Activated naive CD8-positive, alpha-beta T cell treated with anti-CD3 and anti-CD28 coated beads, Interleukin-2, amount 10 ng/mL, durations not matched to agents 7 days and 5 days (primary cell): ENCODE measurements around the gene EFCAB6. TPM values are rescaled to one million over a fixed set of nuclear protein-coding genes. Genes with fewer than 3 reads are reported as not detected.

Experiments used
- ATAC-seq: fragments of 150-1000 bp; cut with Tn5 transposase; one replicate; pipeline ENCODE4 v1.10.0; 2021; ENCODE audit warnings: low read depth, moderate library complexity
- POLR2A ChIA-PET: fragments of 350-600 bp; sonication (Branson Sonifier 250); formaldehyde crosslinking; loops from one replicate; lab custom pipeline; 2021; ENCODE audit warnings: antibody characterized with exemption; lab: Charles Lee
- DNase-seq: peaks from one replicate; pipeline ENCODE4 v3.0.0; 2021
- H3K27ac Mint-ChIP-seq: one replicate; pipeline ENCODE4 v1.8.0; 2022; ENCODE audit warnings: mild to moderate bottlenecking, mixed read lengths
- H3K27me3 Mint-ChIP-seq: one replicate; pipeline ENCODE4 v1.8.0; 2022; ENCODE audit warnings: mild to moderate bottlenecking, moderate library complexity, mixed read lengths
- H3K36me3 Mint-ChIP-seq: one replicate; pipeline ENCODE4 v1.8.0; 2021; ENCODE audit warnings: mild to moderate bottlenecking, mixed read lengths
- H3K4me1 Mint-ChIP-seq: one replicate; pipeline ENCODE4 v1.8.0; 2021; ENCODE audit warnings: mixed read lengths
- H3K4me3 Mint-ChIP-seq: one replicate; pipeline ENCODE4 v1.8.0; 2022; ENCODE audit warnings: mild to moderate bottlenecking, moderate library complexity, mixed read lengths
- H3K9me3 Mint-ChIP-seq: one replicate; pipeline ENCODE4 v1.8.0; 2021; ENCODE audit warnings: mixed read lengths
- total RNA-seq, 2 experiments: library from RNA; stranded (reverse); gene quantifications; one replicate each; pipeline ENCODE4 v1.2.3, GENCODE V29; 2021

Gene EFCAB6
- total RNA-seq, 2 experiments from 2014 or later = 0.19 to 0.37 TPM

GRCh38 chr22:43754176-43754575 lies 57.9 kb downstream of the EFCAB6 start:
- H3K4me3 Mint-ChIP-seq = no peak overlapping the region
- H3K36me3 Mint-ChIP-seq = no peaks in the 10 kb centered on the region
- DNase-seq (no peak), ATAC-seq (no peak)
- H3K27me3 Mint-ChIP-seq = peaks cover 16% of the 10 kb centered on the region
- H3K4me1 Mint-ChIP-seq = no peaks in the 10 kb centered on the region
- POLR2A ChIA-PET = no interaction called here
- no peak overlapping the region for H3K27ac Mint-ChIP-seq
- H3K9me3 Mint-ChIP-seq = no peaks in the 10 kb centered on the region

GRCh38 chr22:43753688-43754087 lies 58.4 kb downstream of the EFCAB6 start:
- ATAC-seq (no peak), DNase-seq (no peak)
- no peak overlapping the region for H3K4me3 Mint-ChIP-seq
- H3K9me3 Mint-ChIP-seq = no peaks in the 10 kb centered on the region
- H3K36me3 Mint-ChIP-seq = no peaks in the 10 kb centered on the region
- H3K27ac Mint-ChIP-seq = no peak overlapping the region
- peaks cover 16% of the 10 kb centered on the region for H3K27me3 Mint-ChIP-seq
- no peaks in the 10 kb centered on the region for H3K4me1 Mint-ChIP-seq
- POLR2A ChIA-PET = no interaction called here

GRCh38 chr22:43750751-43751150 lies 61.4 kb downstream of the EFCAB6 start:
- H3K36me3 Mint-ChIP-seq = no peaks in the 10 kb centered on the region
- no peak overlapping the region for H3K27ac Mint-ChIP-seq
- ATAC-seq (no peak), DNase-seq (no peak)
- no peaks in the 10 kb centered on the region for H3K9me3 Mint-ChIP-seq
- POLR2A ChIA-PET = no interaction called here
- H3K27me3 Mint-ChIP-seq = peaks cover 13% of the 10 kb centered on the region
- no peaks in the 10 kb centered on the region for H3K4me1 Mint-ChIP-seq
- H3K4me3 Mint-ChIP-seq = no peak overlapping the region

GRCh38 chr22:43749473-43749872 lies 62.6 kb downstream of the EFCAB6 start:
- POLR2A ChIA-PET = no interaction called here
- Mint-ChIP-seq H3K27ac (no peak overlapping the region), H3K4me3 (no peak overlapping the region), H3K36me3 (no peaks in the 10 kb centered on the region), H3K27me3 (peaks cover 13% of the 10 kb centered on the region), H3K4me1 (no peaks in the 10 kb centered on the region), H3K9me3 (no peaks in the 10 kb centered on the region)
- ATAC-seq (no peak), DNase-seq (no peak)

- no peak overlapping the region for H3K4me3 Mint-ChIP-seq
- no peak overlapping the region for H3K27ac Mint-ChIP-seq
- no peaks in the 10 kb centered on the region for H3K36me3 Mint-ChIP-seq
- POLR2A ChIA-PET = no interaction called here
- no peaks in the 10 kb centered on the region for H3K9me3 Mint-ChIP-seq
- no peak for ATAC-seq
- peaks cover 13% of the 10 kb centered on the region for H3K27me3 Mint-ChIP-seq
- no peak for DNase-seq
- H3K4me1 Mint-ChIP-seq = no peaks in the 10 kb centered on the region
Measured at GRCh38 chr22:43747877-43748276, 64.2 kb downstream of the EFCAB6 start.

- Mint-ChIP-seq H3K9me3 (no peaks in the 10 kb centered on the region), H3K4me1 (no peaks in the 10 kb centered on the region), H3K27me3 (peaks cover 11% of the 10 kb centered on the region), H3K36me3 (no peaks in the 10 kb centered on the region), H3K27ac (no peak overlapping the region), H3K4me3 (no peak overlapping the region)
- DNase-seq (no peak), ATAC-seq (no peak)
- POLR2A ChIA-PET = no interaction called here
Measured at GRCh38 chr22:43747058-43747457, 65.0 kb downstream of the EFCAB6 start.

- POLR2A ChIA-PET = no interaction called here
- no peak overlapping the region for H3K27ac Mint-ChIP-seq
- ATAC-seq = no peak
- no peaks in the 10 kb centered on the region for H3K9me3 Mint-ChIP-seq
- no peaks in the 10 kb centered on the region for H3K4me1 Mint-ChIP-seq
- DNase-seq = no peak
- no peak overlapping the region for H3K4me3 Mint-ChIP-seq
- H3K36me3 Mint-ChIP-seq = no peaks in the 10 kb centered on the region
- peaks cover 4% of the 10 kb centered on the region for H3K27me3 Mint-ChIP-seq
Measured at GRCh38 chr22:43745783-43746356, 66.2 kb downstream of the EFCAB6 start.

GRCh38 chr22:43745411-43745770 lies 66.7 kb downstream of the EFCAB6 start:
- POLR2A ChIA-PET = no interaction called here
- DNase-seq (no peak), ATAC-seq (no peak)
- H3K27me3 Mint-ChIP-seq = peaks cover 3% of the 10 kb centered on the region
- H3K4me3 Mint-ChIP-seq = no peak overlapping the region
- no peak overlapping the region for H3K27ac Mint-ChIP-seq
- H3K9me3 Mint-ChIP-seq = no peaks in the 10 kb centered on the region
- no peaks in the 10 kb centered on the region for H3K4me1 Mint-ChIP-seq
- no peaks in the 10 kb centered on the region for H3K36me3 Mint-ChIP-seq

GRCh38 chr22:43744700-43745410 lies 67.2 kb downstream of the EFCAB6 start:
- POLR2A ChIA-PET = no interaction called here
- no peak for ATAC-seq

GRCh38 chr22:43743929-43744643 lies 68.0 kb downstream of the EFCAB6 start:
- H3K36me3 Mint-ChIP-seq = no peaks in the 10 kb centered on the region
- no peaks in the 10 kb centered on the region for H3K4me1 Mint-ChIP-seq
- H3K9me3 Mint-ChIP-seq = no peaks in the 10 kb centered on the region
- H3K4me3 Mint-ChIP-seq = no peak overlapping the region
- ATAC-seq (no peak), DNase-seq (no peak)
- peaks cover 3% of the 10 kb centered on the region for H3K27me3 Mint-ChIP-seq
- H3K27ac Mint-ChIP-seq = no peak overlapping the region
- POLR2A ChIA-PET = no interaction called here

More at GRCh38 chr22:43744700-43745410, 67.2 kb downstream of the EFCAB6 start:
- Mint-ChIP-seq H3K4me3 (no peak overlapping the region), H3K27ac (no peak overlapping the region), H3K9me3 (no peaks in the 10 kb centered on the region), H3K4me1 (no peaks in the 10 kb centered on the region), H3K36me3 (no peaks in the 10 kb centered on the region), H3K27me3 (peaks cover 3% of the 10 kb centered on the region)
- no peak for DNase-seq

- Mint-ChIP-seq H3K27me3 (peaks cover 3% of the 10 kb centered on the region), H3K9me3 (no peaks in the 10 kb centered on the region), H3K4me3 (no peak overlapping the region), H3K4me1 (no peaks in the 10 kb centered on the region), H3K36me3 (no peaks in the 10 kb centered on the region), H3K27ac (no peak overlapping the region)
- ATAC-seq = no peak
- POLR2A ChIA-PET = no interaction called here
- no peak for DNase-seq
Measured at GRCh38 chr22:43743131-43743530, 69.0 kb downstream of the EFCAB6 start.

GRCh38 chr22:43742154-43742950 lies 69.8 kb downstream of the EFCAB6 start:
- no peak for DNase-seq
- H3K4me1 Mint-ChIP-seq = no peaks in the 10 kb centered on the region
- H3K36me3 Mint-ChIP-seq = no peaks in the 10 kb centered on the region
- no peak overlapping the region for H3K4me3 Mint-ChIP-seq
- POLR2A ChIA-PET = no interaction called here
- peaks cover 3% of the 10 kb centered on the region for H3K27me3 Mint-ChIP-seq
- no peaks in the 10 kb centered on the region for H3K9me3 Mint-ChIP-seq
- no peak for ATAC-seq
- H3K27ac Mint-ChIP-seq = no peak overlapping the region

GRCh38 chr22:43740587-43741270 lies 71.4 kb downstream of the EFCAB6 start:
- Mint-ChIP-seq H3K27me3 (no peaks in the 10 kb centered on the region), H3K36me3 (no peaks in the 10 kb centered on the region), H3K4me3 (no peak overlapping the region), H3K9me3 (no peaks in the 10 kb centered on the region), H3K27ac (no peak overlapping the region), H3K4me1 (no peaks in the 10 kb centered on the region)
- POLR2A ChIA-PET = no interaction called here
- ATAC-seq = no peak
- no peak for DNase-seq
